HG03354 (cell line): ENCODE data around the gene CDH22.

ENCODE experiments used
- ATAC-seq: cut with Tn5 transposase; IDR thresholded peaks from one replicate; pipeline ENCODE4 v1.9.1; 2021; ENCODE audit warnings: mild to moderate bottlenecking; ENCODE audit not compliant: unreplicated experiment, poor library complexity, severe bottlenecking

Gene CDH22

GRCh38 chr20:46344488-46345162 lies 36.3 kb upstream of the CDH22 start:
- ATAC-seq: no peak

- ATAC-seq: no peak
These were observed 35.7 kb upstream of the CDH22 start for GRCh38 chr20:46343975-46344357.

- ATAC-seq: no peak
These were observed 35.2 kb upstream of the CDH22 start for GRCh38 chr20:46343348-46343974.

GRCh38 chr20:46342451-46343347 lies 34.4 kb upstream of the CDH22 start:
- no peak for ATAC-seq

GRCh38 chr20:46342010-46342378 lies 33.7 kb upstream of the CDH22 start:
- ATAC-seq: no peak

GRCh38 chr20:46341074-46342009 lies 33.0 kb upstream of the CDH22 start:
- no peak for ATAC-seq

- no peak for ATAC-seq
These were observed 30.7 kb upstream of the CDH22 start for GRCh38 chr20:46339037-46339436.

GRCh38 chr20:46336735-46337134 lies 28.4 kb upstream of the CDH22 start:
- ATAC-seq: no peak

- no peak for ATAC-seq
These were observed 26.1 kb upstream of the CDH22 start for GRCh38 chr20:46334303-46334904.

- no peak for ATAC-seq
These were observed 25.1 kb upstream of the CDH22 start for GRCh38 chr20:46333161-46333991.

GRCh38 chr20:46332373-46333160 lies 24.3 kb upstream of the CDH22 start:
- ATAC-seq: no peak

GRCh38 chr20:46331611-46332361 lies 23.5 kb upstream of the CDH22 start:
- ATAC-seq: no peak

- no peak for ATAC-seq
These were observed 22.6 kb upstream of the CDH22 start for GRCh38 chr20:46330831-46331371.

GRCh38 chr20:46330072-46330763 lies 21.9 kb upstream of the CDH22 start:
- no peak for ATAC-seq

- ATAC-seq: no peak
These were observed 20.0 kb upstream of the CDH22 start for GRCh38 chr20:46328200-46328882.

- ATAC-seq: no peak
These were observed 19.3 kb upstream of the CDH22 start for GRCh38 chr20:46327557-46327956.
